Activated CD4-positive, CD25-positive, alpha-beta regulatory T cell treated with anti-CD3 and anti-CD28 coated beads, Interleukin-2, amount 50 U/mL, for 16 hours (primary cell): ENCODE measurements around the gene PPP1R16B.
"Not testable (repeated sequence)": the region's sequence is repeated elsewhere in the genome, so short reads cannot be mapped to it uniquely, and the experiment has no call there.

Source experiments
- DNase-seq: peaks from one replicate; pipeline ENCODE4 v3.0.0-alpha.2; 2020; ENCODE audit warnings: low read depth, low spot score

PPP1R16B gene

GRCh38 chr20:38791940-38792339 is 13.6 kb upstream of the PPP1R16B start:
- DNase-seq = no peak

- DNase-seq = not testable (repeated sequence)
Observed at GRCh38 chr20:38794057-38794456, 11.4 kb upstream of the PPP1R16B start.

GRCh38 chr20:38798266-38798665 is 7.2 kb upstream of the PPP1R16B start:
- no peak for DNase-seq

- no peak for DNase-seq
Observed at GRCh38 chr20:38799203-38799602, 6.3 kb upstream of the PPP1R16B start.

GRCh38 chr20:38800882-38801281 is 4.6 kb upstream of the PPP1R16B start:
- DNase-seq = no peak

GRCh38 chr20:38804221-38804620 is 1.3 kb upstream of the PPP1R16B start:
- no peak for DNase-seq

GRCh38 chr20:38804682-38805501 is 605 bp upstream of the PPP1R16B start:
- peak; percentile 52 for DNase-seq

GRCh38 chr20:38805958-38806854 is 709 bp downstream of the PPP1R16B start:
- DNase-seq = no peak

- DNase-seq = peak; percentile 16
Observed at GRCh38 chr20:38806855-38807655, 1.6 kb downstream of the PPP1R16B start.

- DNase-seq = no peak
Observed at GRCh38 chr20:38809942-38810341, 4.4 kb downstream of the PPP1R16B start.

- DNase-seq = no peak
Observed at GRCh38 chr20:38810926-38811630, 5.6 kb downstream of the PPP1R16B start.

- no peak for DNase-seq
Observed at GRCh38 chr20:38811769-38812168, 6.3 kb downstream of the PPP1R16B start.

GRCh38 chr20:38812182-38812581 is 6.7 kb downstream of the PPP1R16B start:
- DNase-seq = no peak

GRCh38 chr20:38812709-38813573 is 7.4 kb downstream of the PPP1R16B start:
- DNase-seq = no peak

- DNase-seq = not testable (repeated sequence)
Observed at GRCh38 chr20:38813574-38813962, 8.1 kb downstream of the PPP1R16B start.

- DNase-seq = no peak
Observed at GRCh38 chr20:38815446-38815845, 9.9 kb downstream of the PPP1R16B start.

GRCh38 chr20:38818113-38819065 is 12.9 kb downstream of the PPP1R16B start:
- no peak for DNase-seq

GRCh38 chr20:38825571-38825900 is 20.0 kb downstream of the PPP1R16B start:
- no peak for DNase-seq
